GM19395 (cell line): ENCODE data around the gene SSH2.
A peak's percentile ranks its signal among the peaks of the same experiment; 100 is the strongest.
"Not testable (repeated sequence)": the region's sequence is repeated elsewhere in the genome, so short reads cannot be mapped to it uniquely, and the experiment has no call there.

Experiments used
- ATAC-seq: cut with Tn5 transposase; IDR thresholded peaks from one replicate; pipeline ENCODE4 v1.9.1; 2021; ENCODE audit warnings: mild to moderate bottlenecking, moderate library complexity; ENCODE audit not compliant: unreplicated experiment

Gene SSH2

DNA sequence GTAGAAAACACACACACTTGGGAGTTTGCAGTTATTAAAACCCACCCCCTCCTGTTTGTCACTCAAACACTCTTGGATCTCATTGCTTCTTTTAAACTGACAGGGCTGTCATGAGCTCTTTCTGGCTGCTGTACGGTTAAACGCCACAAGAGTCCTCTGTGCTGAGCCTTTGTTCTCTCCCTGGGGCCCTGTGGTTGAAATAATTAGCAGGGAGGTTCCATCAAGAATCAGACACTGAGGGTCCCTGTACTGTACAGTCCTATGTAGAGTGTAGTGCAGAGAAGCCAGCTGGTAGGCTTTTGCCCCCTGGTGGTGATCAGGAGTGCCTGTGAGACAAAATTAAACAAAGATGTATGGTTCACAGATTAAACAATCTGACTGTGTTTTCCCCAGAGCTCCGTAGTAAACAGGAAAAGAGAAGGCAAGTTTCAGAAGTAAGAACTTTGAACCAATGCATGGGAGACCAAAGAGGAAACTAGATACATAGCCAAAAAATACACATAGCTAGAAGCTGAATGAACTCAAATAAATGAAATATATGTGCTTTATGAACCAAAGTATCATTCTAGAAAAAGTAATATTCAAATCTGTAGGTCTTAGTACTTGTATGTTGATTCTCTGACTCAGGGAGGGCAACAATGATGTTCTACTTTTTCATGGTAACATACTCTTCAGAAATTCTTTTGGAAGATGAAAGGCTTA lies 1.4 kb upstream of the SSH2 start:
- ATAC-seq: peak; percentile 73

DNA sequence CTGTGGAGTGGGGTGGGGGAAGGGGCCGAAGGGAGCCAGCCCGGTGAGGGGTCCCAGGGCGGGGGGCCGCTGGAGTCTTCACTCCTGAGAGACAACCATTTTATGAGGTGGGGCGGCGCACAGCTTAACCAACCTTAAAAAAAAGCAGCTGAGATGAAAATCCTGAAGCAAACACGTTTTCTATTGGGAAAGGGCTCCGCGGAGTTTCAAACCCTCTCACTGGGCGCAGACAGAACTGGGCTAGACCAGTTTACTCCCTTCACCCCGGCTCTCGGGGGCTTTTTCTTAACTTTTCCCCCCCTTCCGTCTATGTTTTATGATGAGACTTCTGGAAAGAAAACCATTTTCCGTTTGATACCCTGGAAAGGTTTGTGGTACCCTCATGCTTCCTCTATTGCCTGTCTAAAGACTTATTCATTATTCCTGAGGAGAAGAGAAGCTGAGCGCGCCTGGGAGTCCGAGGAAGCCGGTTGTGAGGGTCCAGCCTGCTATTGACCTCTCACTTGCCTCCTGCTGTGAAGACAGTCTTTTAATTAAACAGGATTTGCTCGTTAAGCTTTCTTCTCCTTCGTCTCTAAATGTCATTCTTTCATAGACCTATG lies 482 bp upstream of the SSH2 start:
- no peak for ATAC-seq

DNA sequence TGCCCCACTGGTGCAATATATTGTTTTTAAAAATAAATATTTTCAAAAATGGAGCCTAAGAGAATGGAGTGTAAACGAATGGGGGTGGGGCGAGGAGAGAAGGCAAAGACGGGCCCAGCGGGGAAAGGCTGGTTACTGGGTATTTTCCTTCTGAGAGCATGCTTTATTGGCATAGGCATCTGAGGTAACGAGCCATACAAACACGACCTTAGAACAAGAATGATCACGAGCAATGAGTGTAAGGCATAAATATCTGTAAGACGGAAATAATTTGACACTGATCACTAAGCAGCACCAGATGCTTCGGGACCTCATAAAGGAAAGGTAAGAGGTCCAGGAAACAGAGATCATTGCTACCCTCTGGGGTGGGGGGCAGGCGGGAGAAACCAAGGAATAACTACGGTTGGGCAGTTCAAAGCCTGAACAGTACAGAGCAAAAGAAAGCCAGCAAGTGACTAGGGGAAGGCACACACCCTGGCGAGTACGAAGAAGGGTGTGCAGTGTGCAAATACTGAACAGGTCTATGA lies 959 bp downstream of the SSH2 start:
- no peak for ATAC-seq

DNA sequence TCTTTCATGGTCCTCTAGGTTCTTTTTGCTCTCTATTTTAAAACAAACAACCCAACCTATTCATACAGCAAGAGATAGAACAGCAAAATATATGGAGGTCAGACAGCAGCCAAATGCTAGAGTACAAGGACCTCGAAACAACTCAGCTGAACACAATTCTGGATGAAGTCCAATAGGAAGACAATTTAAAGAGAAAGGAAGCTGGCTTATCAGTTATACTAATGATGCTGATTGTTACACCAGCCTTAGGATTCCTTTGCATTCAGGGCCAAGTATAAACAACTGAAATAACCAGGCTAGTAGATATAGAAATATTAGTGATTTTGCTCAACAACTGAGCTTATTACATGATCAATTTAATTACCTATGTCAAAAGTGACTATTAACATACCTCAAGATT lies 2.5 kb downstream of the SSH2 start:
- no peak for ATAC-seq

DNA sequence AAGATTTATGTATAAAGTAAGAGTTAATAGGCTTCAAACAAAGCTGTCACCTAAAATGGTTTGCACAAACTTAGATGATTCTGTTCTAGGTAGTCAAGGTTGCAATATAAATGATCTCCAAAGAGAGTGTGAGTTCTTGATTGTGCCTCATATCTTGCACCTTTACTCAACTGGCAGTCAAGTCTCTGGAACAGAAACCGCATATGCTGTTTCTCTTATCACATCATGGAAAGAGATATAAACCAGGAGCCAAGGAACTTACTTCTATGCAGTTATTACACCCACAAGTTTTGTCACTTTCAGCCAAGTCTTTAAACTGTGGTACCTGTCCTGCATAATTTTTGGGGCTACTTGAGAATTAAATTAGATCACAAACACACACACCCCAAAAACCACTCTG lies 5.2 kb downstream of the SSH2 start:
- no peak for ATAC-seq

DNA sequence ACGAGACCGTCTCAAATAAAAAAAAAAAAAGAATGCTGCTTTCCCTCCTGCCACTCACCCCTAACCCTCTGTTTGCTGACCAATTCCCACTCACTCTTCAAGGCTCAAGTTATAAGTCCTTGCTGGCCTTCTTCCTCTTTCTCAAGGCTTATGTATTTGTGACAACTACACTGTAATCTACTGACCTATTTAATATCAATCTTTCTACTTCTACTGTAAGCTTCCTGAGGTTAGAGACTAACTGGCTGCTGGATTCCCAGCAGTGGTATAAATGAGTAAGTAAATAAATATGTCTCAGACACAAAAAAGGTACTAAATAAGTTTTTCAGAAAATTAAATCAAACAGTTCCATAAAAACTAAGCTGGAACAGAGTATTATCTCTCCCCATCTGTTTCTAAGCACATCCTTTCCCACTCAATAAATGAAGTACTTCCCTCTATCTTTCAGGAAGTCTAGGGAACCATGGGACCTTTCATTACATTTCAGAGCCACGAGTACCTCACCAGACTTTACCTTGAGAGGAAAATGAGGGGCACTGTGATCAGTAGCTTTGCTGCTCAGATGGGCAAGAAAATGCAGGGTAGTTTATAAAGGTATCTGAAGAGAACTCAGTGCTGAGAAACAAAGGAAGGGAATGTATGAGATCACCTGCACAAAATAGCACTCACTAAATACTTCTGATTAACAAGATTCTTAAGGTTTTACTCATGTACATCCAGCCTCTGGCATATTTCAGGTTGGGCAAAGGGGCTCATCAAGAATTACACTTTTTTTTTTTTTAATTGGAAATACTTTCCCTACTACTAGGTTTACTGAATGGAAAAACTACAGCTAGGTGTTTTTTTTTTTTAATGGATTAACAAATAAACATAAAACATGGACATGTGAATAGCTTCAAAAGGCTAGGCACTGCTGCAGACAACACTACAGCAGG lies 10.8 kb downstream of the SSH2 start:
- no peak for ATAC-seq

DNA sequence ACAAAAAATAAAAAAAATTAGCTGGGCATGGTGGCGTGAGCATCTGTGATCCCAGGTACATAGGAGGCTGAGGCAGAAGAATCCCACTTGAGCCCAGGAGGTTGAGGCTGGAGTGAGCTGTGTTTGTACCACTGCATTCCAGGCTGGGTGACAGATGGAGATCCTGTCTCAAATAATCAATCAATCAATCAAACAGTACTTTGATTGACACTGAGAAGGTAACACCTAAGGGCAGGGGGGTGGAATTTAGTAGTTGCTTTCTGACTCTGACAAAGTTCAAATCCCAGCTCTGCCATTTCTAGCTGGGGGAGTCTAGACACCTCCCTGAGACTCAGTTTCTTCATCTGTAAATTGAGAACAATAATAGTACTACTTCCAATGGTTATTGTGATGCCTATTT lies 12.0 kb downstream of the SSH2 start:
- ATAC-seq: no peak

DNA sequence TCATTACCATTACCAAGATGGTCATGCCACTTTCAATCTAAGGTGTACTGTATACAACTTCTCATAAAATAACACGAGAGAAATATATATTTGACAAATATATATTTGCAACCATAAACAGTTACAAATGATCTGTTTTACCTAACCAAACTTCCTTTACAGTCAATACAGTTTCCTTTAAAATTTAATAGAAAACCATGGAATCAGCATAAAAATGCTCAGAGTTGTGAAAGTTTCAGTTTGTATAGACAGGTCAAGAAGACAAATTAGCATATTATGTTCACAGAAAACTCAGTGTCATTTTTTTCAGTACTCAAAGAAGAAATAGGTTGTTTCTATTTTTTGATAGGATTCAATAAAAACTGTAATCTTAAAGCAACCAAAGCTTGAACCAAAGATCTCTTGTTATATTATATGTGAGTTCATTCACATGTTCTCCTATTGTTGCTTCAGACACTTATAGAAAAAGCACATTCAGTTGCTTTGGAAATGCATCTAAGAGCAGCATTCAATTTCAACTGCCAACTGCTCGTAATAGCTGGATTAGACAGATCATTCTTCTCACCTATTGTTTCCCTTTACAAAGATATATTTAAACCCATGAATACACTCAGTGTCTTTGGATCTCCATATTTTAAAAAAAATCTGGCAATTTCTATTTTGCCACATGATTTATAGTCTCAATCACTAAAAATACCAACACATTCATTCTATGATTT lies 15.1 kb downstream of the SSH2 start:
- ATAC-seq: no peak

DNA sequence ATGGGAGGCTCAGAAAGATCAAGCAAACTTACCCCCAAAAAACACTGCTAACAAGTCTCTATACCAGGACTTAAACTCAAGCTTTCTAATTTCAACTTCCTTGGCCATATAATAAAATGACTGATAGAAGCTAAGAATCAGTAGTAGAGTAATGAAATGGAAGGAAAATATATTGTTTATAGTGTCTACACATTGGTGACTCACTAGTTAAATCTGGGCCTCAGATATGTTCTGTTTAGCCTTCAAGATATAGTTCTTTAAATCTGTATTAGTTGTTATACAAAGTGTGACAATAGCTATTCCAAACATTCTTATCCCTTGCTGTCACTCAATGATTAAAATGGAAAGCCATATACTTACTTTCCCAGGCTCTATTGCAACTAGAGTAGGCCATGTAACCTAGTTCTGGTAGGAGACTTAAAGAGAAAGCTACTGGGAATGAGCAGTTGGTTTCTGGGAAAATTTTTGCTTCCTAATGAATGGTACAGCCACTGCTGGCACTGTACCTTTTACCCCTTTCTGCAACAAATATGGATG lies 18.3 kb downstream of the SSH2 start:
- ATAC-seq: no peak

DNA sequence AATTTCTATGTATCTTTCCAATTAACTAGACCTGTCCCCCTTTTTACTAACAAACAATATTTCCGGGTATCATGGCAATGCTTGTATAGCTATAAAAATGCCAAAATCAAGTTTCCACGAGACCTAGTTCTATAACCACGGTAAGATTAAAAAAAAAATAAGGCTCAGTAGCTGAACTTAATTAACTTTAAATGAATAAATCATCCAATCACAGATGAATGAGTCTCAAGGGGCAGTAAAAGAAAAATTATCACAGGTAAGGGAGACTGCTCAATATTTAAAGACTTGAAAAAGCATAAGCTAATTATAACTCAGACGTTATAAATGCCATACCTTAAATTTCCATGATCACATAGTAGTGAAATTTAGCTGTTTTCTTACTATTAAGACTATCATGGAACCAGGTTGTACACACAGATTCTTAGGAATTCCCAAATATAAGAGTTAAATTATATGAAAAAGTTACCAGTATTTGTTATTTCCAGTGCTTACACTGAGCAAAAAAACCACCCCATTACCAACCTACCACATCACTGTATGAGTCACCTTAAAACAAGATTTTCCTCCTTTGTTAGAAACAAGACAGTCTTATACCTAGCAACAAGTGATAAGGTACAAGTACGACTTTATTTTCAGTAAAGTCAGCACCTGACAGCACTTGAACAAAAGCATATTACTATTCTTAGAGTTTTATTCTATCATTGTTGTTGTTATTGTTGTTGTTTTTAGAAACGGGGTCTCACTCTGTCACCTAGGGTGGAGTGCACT lies 20.6 kb downstream of the SSH2 start:
- no peak for ATAC-seq

DNA sequence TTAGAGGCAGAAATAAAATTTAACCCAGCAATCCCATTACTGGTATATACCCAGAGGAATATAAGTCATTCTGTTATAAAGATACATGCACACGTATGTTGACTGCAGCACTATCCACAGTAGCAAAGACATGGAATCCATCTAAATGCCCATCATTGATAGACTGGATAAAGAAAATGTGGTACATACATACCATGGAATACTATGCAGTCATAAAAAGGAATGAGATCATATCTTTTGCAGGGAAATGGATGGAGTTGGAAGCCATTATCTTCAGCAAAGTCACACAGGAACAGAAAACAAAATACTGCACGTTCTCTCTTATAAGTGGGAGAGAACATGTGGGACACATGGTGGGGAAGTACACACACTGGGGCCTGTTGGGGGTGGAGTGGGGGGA lies 23.1 kb downstream of the SSH2 start:
- no peak for ATAC-seq

DNA sequence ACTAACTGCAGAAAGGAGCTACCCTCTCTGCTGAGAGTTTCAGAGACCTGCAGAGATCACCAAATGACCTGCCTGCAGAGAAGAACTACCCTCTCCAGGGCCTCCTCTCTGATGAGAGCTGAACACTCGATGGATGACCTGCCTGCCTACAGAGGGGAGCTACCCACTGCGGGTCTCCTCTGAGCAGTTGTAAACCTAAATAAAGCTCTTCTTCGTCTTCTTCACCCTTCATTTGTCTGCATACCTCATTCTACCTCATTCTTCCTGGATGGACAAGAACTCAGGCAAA lies 24.2 kb downstream of the SSH2 start:
- ATAC-seq: no peak

DNA sequence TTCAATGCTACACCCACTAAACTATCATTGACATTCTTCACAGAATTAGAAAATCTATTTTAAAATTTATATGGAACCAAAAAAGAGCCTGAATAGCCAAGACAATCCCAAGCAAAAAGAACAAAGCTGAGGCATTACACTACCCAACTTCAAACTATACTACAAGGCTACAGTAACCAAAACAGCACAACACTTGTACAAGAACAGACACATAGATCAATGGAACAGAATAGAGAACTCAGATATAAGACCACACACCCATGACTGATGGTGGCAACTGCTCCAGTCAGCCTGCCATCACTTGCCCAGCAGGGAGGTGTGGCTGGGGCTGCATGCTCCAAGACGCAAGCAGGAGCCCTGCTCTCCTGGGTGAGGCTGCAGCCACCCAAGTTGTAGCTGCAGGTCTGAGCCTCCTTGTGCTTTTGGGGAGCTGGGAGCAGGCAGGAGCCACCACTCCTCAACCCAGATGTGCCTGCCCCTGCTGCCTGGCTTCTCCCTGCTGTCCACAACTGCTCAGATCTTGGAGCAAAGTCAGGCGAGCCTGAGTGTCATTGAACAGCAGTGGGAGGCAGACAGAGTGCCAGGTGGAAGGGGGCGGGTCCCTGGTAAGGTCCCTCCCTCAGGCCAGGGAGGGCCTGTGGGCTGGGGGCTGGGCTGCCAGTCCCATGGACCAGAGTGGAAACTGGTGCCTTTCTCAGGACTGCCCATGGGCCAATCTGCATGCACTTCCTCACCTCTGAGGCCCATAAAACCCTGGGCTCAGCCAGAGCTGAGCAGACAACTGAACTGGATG lies 24.7 kb downstream of the SSH2 start:
- no peak for ATAC-seq

DNA sequence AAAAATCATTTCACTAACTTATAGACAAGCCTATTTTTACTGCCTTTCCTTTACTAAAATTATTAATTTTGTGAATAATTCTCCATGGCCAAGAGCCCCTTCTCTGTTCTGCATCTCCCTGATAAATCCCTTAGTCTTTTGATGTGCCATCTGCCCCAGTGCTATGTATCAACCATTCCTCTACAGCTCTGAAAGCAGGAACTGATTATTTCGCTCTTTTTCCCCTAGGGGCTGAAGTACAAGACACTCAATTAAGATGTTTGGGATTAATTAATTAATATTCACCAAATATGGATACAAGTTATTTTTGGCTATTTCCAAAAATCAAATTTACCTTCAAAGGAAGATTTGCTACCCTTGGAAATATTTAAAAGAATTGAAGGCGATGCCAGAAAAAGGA lies 26.6 kb downstream of the SSH2 start:
- ATAC-seq: no peak

DNA sequence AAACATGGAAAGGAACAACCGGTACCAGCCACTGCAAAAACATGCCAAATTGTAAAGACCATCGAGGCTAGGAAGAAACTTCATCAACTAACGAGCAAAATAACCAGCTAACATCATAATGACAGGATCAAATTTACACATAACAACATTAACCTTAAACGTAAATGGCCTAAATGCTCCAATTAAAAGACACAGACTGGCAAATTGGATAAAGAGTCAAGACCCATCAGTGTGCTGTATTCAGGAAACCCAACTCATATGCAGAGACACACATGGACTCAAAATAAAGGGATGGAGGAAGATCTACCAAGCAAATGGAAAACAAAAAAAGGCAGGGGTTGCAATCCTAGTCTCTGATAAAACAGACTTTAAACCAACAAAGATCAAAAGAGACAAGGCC lies 32.9 kb downstream of the SSH2 start:
- not testable (repeated sequence) for ATAC-seq

DNA sequence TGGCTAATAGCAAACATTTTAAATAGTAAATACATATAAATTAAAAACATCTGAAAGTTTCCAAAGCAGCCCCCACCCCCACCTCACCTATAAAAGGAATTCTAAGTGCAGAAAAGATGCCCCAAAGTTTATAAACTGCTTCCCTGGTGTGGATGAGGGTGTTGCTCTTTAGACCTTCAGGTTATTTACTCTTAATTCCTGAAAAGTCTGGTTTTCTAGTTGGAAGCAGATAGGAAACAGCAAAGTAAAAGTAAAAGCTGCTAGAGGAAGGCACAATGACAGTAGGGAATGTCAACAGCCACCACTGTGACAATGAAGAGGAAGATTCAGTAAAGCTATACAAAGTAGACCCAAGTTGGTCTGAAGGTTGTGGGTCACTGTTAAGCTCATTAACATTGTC lies 37.8 kb downstream of the SSH2 start:
- ATAC-seq: no peak

DNA sequence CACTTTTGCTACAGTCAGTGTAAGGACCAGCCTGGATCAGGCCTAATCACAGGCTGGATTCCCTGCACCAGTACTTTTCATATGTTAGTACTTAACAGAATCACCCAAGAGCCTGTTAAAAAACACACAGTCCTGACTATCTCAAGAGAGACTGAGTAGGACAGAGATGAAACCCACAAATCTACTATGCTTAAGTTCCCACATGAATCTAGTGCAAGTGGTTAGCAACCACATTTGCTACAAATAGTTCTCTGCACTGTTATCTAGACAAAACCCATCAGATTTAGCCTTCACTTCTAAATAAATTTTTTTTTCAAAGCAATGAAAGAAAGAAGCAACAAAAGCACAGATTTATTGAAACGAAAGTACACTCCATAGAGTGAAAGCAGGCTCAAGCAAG lies 38.9 kb downstream of the SSH2 start:
- no peak for ATAC-seq

DNA sequence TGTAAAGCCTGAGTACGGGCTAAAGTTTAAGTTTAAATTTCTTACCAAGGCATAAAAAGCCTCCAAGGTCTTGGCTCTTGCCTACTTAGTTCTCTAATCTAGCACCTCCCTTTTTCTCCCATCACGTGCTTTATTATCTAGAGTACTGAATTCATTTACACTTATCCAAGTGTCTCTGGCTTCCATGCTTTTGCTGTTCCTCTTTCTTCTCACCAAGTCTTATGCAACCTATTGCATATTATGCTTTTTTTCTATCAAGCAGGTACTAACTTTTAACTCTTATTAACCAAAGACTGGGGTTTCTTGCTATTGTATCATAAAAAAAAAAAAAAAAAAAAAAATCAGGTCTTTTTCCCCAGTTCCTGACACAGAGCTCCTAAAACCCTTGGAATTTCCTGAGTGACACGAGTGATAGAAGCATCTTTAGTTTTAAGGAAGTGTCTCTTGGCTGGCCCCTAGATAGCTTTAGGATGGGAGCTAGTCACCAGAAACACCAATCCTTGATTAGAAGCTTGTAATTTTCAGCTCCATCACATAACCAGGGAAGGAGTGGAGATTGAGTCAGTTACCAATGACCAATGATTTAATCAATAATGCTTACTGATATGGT lies 44.9 kb downstream of the SSH2 start:
- no peak for ATAC-seq

DNA sequence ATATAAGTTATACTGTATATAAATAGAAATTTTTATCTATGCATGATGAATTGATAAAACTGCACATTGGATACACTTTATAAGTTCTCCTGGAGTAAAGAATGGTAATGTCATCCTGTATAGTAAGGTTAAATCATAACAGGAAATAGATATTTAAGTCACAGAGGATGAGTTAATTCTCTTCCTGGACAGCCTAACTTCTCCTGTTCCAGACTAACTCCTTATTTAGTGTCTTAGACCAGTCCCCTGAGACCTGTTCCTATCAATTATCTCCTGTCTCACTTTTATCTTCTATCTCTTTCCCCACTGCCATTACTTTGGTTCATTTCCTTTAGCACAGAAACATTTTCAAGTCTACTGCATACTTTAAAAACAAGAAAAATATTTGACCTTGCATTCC lies 46.5 kb downstream of the SSH2 start:
- ATAC-seq: no peak
